COR-L47 (cell line): ENCODE measurements around the gene SP110.
"Not testable (repeated sequence)": the region's sequence is repeated elsewhere in the genome, so short reads cannot be mapped to it uniquely, and the experiment has no call there.

Experiments used
- DNase-seq: peaks from one replicate; lab custom pipeline; 2025; lab: John Stamatoyannopoulos, UW

SP110 gene

DNA sequence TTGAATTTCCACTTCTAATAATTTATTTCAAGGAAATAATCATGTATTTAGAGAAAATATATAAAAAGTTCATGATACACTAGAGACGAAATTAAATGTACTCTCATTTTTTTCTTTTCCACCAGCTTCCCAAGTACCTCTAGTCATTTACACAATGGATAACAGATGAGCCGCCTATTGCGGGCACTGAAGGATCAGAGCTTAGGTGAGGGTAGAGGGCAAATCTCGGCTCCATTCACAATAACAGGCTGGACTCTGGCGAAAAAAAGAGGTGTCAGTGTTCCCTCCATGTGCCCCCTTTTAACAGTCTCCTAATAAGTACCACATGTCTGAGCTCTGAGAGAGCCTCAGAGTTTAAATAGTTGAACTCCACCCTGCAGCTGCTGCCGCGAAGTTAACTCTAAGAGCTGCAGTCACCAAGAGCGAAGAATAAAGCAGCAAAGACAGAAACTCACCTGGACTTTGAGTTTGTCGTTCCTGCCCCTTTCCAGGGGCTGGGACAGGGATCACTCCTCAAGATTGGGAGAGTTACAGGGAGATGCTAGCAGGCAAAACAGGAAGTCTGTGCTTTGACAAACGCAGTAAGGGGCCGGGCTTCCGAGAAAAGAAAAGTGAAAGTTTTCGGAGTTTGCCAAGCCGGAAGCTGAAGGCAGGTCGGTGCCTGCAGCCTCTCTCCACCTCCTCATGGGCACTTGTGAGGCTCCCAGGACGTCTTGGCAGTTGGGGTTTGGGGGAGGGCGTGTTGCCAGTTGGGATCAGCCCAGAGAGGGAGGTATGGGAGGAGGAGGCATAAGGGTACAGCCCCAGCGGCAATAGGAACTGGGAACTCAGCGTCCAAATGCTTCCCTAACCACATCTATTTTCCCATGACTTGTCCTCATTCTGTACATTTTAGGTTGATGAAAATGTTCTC lies at the start of gene SP110:
Gene SP110, minus strand, starts transcription at position 566 of the 913 bp plus-strand sequence. CDS start 3,057 bp downstream, outside the sequence.
- no peak for DNase-seq

DNA sequence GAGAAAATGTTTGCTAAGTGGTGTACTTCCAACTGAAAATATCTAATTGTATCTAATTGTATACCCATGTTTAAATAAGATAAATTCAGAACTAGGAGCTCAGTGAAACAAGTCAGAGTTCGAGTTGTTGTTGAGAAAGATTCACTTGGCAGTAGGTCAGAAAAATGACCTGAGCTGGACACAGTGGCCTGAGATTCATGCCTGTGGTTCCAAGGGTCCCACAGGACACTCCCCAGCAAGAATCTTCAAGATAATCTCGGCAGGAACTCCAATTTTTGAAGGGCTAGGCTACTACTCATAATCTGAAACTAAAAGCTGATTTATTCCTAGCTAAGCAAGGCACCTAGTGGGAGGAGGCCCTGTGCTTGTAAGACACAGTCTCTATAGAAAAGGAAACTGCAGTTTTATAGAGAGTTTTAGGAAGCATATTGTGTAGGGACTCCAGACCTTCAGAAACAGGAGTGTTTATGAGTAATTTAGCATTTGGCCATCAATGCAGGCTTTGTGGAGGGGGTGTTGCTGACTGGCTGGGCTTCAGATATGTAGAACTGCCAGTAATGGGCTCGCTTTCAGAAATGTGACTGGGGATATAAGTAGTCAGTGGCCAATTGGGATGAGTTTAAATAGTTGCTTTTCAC lies 48.9 kb upstream of the SP110 start:
- no peak for DNase-seq

- DNase-seq, result no peak
These were observed 47.8 kb upstream of the SP110 start for GRCh38 chr2:230267556-230267955.

DNA sequence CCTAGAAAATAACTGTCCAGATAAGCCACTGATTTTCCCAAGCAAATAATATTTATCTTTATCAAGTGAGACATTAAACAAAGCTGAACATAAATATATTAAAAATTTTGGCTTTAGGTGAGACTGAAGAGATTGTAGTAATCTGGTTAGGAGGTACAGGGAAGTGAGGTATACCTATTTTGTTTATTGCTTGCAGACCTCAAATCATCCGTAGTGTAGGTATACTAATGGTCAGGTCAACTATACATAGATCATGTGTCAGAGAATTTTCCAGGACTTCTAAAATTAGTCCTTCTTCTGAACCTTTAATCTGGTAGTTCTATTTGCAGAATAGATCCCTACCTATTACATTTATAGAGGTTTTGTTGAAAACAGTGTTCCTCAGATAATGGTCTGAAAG lies 47.3 kb upstream of the SP110 start:
- no peak for DNase-seq

GRCh38 chr2:230266638-230267037 lies 46.9 kb upstream of the SP110 start:
- DNase-seq, result no peak

- not testable (repeated sequence) for DNase-seq
These were observed 45.2 kb upstream of the SP110 start for GRCh38 chr2:230264945-230265344.

DNA sequence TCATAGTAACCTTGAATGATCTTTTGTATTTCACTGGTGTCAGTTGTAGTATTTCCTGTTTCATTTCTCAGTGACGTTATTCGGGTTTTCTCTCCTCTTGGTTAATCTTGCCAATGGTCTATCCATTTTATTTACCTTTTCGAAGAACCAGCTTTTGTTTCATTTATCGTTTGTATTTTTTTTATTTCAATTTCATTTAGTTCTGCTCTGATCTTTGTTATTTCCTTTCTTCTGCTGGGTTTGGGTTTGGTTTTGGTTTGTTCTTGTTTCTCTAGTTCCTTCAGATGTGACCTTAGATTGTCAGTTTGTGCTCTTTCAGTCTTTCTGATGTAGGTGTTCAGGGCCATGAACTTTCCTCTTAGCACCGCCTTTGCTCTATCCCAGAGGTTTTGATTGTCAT lies 42.5 kb upstream of the SP110 start:
- DNase-seq, result no peak

DNA sequence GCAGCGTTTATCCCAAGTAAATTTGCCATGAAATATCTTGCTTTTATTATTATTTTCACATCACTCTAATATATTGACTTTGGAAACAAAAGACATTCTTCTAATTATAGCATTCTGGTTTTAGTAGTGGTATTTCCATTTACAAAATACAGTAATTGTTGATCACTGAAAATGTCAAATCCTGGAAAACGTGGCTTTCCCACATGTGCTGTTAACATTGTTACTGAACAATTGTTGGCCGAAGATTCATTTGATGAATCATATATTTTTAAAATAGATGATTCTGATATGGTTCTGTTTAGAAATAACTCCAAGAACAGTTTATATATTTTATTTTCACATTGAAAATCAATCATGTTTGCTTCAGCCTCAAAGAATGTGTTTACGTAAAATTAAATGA lies 38.7 kb upstream of the SP110 start:
- DNase-seq, result no peak

- DNase-seq, result no peak
These were observed 37.0 kb upstream of the SP110 start for GRCh38 chr2:230256733-230257332.

- no peak for DNase-seq
These were observed 34.5 kb upstream of the SP110 start for GRCh38 chr2:230254152-230254881.

GRCh38 chr2:230250231-230250630 lies 30.4 kb upstream of the SP110 start:
- no peak for DNase-seq

DNA sequence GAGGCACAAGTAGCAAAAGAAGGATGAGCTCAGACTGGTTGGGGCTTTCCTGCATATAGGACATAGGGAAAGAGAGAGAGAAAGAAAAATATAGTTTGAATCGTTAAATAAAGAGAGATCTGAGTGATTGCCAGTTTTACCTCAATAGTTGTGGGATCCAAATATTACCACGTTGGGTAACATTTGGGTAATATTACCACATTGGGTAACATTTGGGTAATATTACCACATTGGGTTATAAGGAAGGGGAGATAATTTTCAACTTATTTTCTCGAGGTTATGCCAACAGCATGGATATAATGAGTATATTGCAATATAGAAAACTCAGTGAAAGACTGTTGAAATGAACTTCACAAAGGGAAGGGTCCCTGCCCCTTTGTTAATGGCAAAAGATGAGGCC lies 26.4 kb upstream of the SP110 start:
- DNase-seq, result no peak

DNA sequence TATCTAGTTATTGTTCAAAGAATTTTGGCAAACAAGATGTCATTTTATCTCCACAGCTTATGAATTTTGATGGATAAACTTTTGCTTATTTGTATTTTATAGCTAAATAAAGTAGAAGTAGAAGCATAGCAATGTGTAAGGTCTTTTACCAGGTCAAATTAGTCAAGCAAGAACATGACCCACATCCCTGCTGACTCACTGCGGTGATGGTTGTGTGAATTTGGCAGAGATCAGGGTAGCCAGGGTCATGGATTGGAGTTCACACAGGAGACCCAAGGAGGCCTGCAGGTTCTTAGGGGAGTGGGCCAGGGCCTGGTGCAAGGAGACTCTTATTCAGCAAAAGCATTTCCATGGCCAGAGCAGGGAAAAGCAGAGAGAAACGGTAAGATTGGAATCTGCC lies 24.4 kb upstream of the SP110 start:
- no peak for DNase-seq

DNA sequence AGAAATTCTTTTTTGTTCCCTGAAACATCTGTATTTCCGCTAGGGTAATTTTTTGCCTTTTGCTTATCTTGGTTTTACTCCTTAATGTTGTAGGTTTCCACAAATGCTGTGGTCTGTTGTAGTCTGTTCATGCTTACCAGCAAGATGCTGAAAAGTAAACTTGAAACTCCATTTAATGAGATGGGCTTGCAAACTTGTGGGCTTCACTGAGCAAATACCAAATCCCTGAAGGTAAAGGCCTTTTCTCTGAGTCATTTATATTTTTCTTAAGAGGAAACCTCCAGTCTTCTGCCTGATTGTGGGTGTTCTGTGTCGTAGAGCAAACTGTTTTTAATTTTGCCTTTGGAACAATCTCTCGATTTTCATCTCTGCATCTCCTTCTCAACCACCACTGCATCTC lies 15.1 kb upstream of the SP110 start:
- DNase-seq, result no peak

- no peak for DNase-seq
These were observed 14.4 kb upstream of the SP110 start for GRCh38 chr2:230234122-230234722.

GRCh38 chr2:230231251-230231650 lies 11.5 kb upstream of the SP110 start:
- no peak for DNase-seq

DNA sequence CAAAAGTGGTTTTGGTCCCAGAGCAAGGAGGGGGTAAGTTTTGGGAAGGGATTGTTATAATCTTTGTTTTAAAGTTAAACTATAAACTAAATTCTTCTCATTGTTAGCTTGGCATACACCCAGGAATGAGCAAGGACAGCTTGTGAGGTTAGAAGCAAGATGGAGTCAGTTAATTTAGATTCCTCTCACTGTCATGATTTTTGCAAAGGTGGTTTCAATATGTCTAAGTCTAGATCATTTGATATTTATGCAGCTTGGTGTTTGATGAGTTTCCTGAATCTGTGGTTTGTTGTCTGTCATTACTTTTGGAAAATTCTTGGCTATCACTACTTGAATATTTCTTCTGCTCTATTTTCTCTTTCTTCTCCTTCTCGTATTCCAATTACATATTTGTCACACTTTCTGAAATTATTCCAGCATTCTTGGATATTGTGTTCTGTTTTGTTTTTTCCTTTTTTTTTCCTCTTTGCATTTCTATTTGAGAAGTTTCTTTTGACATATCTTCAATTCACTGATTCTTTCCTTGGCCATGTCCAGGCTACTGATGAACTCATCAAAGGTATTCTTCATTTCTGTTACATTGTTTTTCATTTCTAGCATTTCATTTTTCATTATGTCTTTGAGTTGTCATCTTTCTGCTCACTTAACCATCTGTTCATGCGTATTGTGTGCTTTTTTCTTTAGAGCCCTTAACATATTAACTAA lies 10.9 kb upstream of the SP110 start:
- DNase-seq, result no peak

GRCh38 chr2:230230087-230230486 lies 10.3 kb upstream of the SP110 start:
- no peak for DNase-seq

- no peak for DNase-seq
These were observed 7.4 kb upstream of the SP110 start for GRCh38 chr2:230227216-230227615.

- DNase-seq, result no peak
These were observed 6.3 kb upstream of the SP110 start for GRCh38 chr2:230226051-230226551.

GRCh38 chr2:230225486-230225885 lies 5.7 kb upstream of the SP110 start, which contains the start of gene SP140:
TSS of gene SP140 (plus strand) at chr2:230225736. CDS start at chr2:230225845, 109 bp downstream.
- DNase-seq, result no peak
